Measurements from ENCODE around the gene MEI1. TPM values are rescaled to one million over a fixed set of nuclear protein-coding genes. Genes with fewer than 3 reads are reported as not detected.

The MEI1 gene
- total RNA-seq, 1 donor from 2014 or later = 1.5 TPM

DNA sequence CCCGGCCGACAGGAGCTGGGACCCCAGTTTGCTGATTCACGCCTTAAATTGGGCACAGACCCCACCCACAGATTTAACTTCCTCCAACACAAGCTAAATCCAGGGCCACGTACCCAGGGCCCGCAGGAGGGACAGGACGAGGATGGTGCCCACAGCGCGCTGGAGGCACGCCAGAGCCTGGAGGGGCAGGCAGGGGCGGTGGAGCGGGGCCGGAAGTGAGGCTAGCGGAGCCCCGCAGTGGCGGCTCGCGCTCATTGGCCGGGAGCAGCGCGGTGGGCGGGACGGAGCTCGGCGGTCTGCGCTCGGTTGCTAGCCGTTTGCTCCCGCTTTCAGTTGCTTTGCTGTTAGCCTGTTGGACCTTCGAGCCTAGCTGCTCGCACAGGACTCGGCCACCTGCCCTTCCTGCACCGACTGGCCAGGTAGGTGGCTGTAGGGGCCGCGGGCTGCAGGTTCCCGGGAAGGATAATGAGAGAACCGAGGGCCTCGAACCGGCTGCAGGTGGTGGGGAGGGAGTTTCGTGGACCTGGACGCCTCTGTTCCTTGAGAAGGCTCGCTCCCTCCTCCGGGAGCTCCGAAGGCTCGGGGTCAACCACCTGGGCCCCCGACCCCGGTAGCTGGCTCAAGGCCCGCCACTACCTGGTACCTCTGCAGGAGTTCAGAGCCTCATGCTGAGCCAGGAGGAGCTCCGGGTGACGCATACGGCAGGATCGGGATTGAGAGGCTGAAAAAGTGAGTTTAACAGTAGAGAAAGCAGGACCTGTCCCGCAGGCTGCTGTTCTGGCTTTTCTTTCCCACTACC, 101.2 kb downstream of the MEI1 start, which contains the start of gene CCDC134:
CCDC134 (plus strand) TSS at position 332 of the 799 bp plus-strand sequence. CDS start 8,212 bp downstream, outside the sequence.
- no peaks in the 10 kb centered on the region for H3K36me3 ChIP-seq (ENCODE audit: control insufficient read depth, insufficient read depth, low read length)
- H3K4me3 ChIP-seq (ENCODE audit: low read depth, low read length) = peak within 1 kb of the TSS; percentile 82
- DNase-seq (ENCODE audit: low read depth) = peak; percentile 47
- no peaks in the 10 kb centered on the region for H3K27me3 ChIP-seq (ENCODE audit: control insufficient read depth, insufficient read depth, low read length)
- no peak for TF ChIP-seq CTCF (IDR thresholded peaks at IDR 0.05; ENCODE audit: insufficient read depth, low read length, poor library complexity, severe bottlenecking)

GRCh38 chr22:41801147-41801819, 102.0 kb downstream of the MEI1 start:
- peak overlapping the region; percentile 82 for H3K4me3 ChIP-seq (ENCODE audit: low read depth, low read length)
- no peak for TF ChIP-seq CTCF (IDR thresholded peaks at IDR 0.05; ENCODE audit: insufficient read depth, low read length, poor library complexity, severe bottlenecking)
- no peaks in the 10 kb centered on the region for H3K27me3 ChIP-seq (ENCODE audit: control insufficient read depth, insufficient read depth, low read length)
- no peak for DNase-seq (ENCODE audit: low read depth)
- H3K36me3 ChIP-seq (ENCODE audit: control insufficient read depth, insufficient read depth, low read length) = no peaks in the 10 kb centered on the region

DNA sequence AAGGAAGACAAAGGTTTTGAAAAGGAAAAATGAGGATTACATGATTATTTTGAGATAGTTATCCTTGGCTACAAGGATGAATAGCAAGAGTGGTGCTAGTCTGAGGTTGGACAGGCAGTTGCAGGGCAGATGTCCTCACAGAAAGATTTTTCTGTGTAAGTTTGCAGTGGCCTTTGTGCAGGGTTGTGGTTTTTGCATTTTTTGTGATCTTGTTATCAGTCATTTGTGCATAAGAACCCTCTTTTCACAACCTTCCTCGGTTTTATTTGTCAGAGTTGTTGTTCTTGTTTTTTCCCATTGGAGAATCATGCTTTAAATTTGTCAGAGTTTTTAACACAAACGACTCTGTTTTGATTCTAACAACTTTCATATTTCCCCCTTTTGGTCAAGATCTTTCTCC, 102.6 kb downstream of the MEI1 start:
- peak overlapping the region; percentile 82 for H3K4me3 ChIP-seq (ENCODE audit: low read depth, low read length)
- no peak for DNase-seq (ENCODE audit: low read depth)
- no peak for TF ChIP-seq CTCF (IDR thresholded peaks at IDR 0.05; ENCODE audit: insufficient read depth, low read length, poor library complexity, severe bottlenecking)

GRCh38 chr22:41805639-41806038, 106.3 kb downstream of the MEI1 start:
- no peak for DNase-seq (ENCODE audit: low read depth)
- Histone ChIP-seq H3K27me3 (ENCODE audit: control insufficient read depth, insufficient read depth, low read length) (no peaks in the 10 kb centered on the region), H3K4me3 (ENCODE audit: low read depth, low read length) (no peak overlapping the region), H3K36me3 (ENCODE audit: control insufficient read depth, insufficient read depth, low read length) (peaks cover 1% of the 10 kb centered on the region)
- TF ChIP-seq CTCF (IDR thresholded peaks at IDR 0.05; ENCODE audit: insufficient read depth, low read length, poor library complexity, severe bottlenecking) = no peak

More for the DNA sequence above, 102.6 kb downstream of the MEI1 start:
- no peaks in the 10 kb centered on the region for H3K27me3 ChIP-seq (ENCODE audit: control insufficient read depth, insufficient read depth, low read length)
- no peaks in the 10 kb centered on the region for H3K36me3 ChIP-seq (ENCODE audit: control insufficient read depth, insufficient read depth, low read length)

DNA sequence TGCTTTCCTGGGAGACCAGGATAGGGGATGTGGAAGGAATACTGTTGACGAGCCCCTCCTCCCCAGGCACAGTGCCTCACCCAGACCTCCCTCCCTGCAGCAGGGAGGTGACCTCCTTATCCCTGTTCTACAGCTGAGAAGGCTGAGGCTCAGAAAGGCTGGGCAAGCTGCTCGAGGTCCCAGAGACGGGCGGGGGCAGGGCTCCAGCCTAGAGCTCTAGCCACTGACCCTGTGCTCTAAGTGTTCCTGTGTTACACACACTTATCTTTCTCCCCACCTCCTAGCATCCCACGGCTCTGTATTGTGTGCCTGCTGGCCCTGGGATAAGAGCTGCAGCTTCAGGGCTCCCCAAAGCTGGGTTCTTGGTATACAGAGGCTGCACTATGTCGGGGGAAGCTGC, 109.1 kb downstream of the MEI1 start:
- no peak for DNase-seq (ENCODE audit: low read depth)
- peaks cover 1% of the 10 kb centered on the region for H3K36me3 ChIP-seq (ENCODE audit: control insufficient read depth, insufficient read depth, low read length)
- no peak overlapping the region for H3K4me3 ChIP-seq (ENCODE audit: low read depth, low read length)
- TF ChIP-seq CTCF (IDR thresholded peaks at IDR 0.05; ENCODE audit: insufficient read depth, low read length, poor library complexity, severe bottlenecking) = no peak
- no peaks in the 10 kb centered on the region for H3K27me3 ChIP-seq (ENCODE audit: control insufficient read depth, insufficient read depth, low read length)

Data from kidney epithelial cell (primary cell).